Ramos (cell line): ENCODE results near the gene SMAD7.
"Not testable (repeated sequence)": the region's sequence is repeated elsewhere in the genome, so short reads cannot be mapped to it uniquely, and the experiment has no call there.

ENCODE experiments used
- in situ Hi-C: fragments of 300-500 bp; cut with MboI; formaldehyde crosslinking; loops from one replicate; pipeline ENCODE4 v1.14.3; 2022; ENCODE audit warnings: low sequenced_read_pairs; ENCODE audit not compliant: unreplicated experiment

SMAD7 gene

GRCh38 chr18:48871391-48872166, 79.2 kb downstream of the SMAD7 start:
- in situ Hi-C loops, result no loop called here

- in situ Hi-C loops, result not testable (repeated sequence)
Measured at GRCh38 chr18:48870926-48871325, 79.8 kb downstream of the SMAD7 start.
